Dermis microvascular lymphatic vessel endothelial cell (primary cell): ENCODE data around the gene SPATA3. TPM values are rescaled to one million over a fixed set of nuclear protein-coding genes. Genes with fewer than 3 reads are reported as not detected.

Experiments used
- DNase-seq, 2 donors: peaks; one replicate each; pipeline versions ENCODE4 v3.0.0 to v3.0.0-alpha.2; 2010; ENCODE audit warnings: low read depth in 2 of 2
- total RNA-seq: library from RNA; depleted of rRNA; stranded (reverse); fragments of >200 nt; gene quantifications from 2 replicates; pipeline ENCODE4 v1.2.1, GENCODE V29; 2014

Gene SPATA3
- not detected in 2 replicates for total RNA-seq

DNA sequence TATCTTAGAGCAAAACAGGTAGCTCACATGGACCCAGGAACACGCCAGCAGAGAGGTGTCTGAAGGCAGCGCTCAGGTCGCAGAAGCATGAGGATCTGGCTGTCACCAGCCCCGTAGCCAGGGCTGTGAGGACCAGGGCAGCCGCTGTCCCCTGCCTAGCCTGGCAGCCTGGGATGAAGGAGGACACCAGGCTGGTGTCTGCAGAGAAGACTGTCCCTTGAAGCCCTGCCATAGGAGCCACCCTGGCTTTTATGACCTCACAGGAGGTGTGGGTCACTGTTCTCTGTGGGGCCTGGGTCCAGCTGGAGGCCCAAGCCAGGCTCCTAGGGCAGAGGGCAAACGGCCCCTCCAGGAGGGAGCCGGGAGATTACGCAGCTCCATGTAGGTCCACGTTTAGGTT, at the start of gene SPATA3:
Gene SPATA3, plus strand, starts transcription at position 301 of the 400 bp plus-strand sequence. CDS start 113 bp downstream, outside the sequence.
- no peak for DNase-seq

DNA sequence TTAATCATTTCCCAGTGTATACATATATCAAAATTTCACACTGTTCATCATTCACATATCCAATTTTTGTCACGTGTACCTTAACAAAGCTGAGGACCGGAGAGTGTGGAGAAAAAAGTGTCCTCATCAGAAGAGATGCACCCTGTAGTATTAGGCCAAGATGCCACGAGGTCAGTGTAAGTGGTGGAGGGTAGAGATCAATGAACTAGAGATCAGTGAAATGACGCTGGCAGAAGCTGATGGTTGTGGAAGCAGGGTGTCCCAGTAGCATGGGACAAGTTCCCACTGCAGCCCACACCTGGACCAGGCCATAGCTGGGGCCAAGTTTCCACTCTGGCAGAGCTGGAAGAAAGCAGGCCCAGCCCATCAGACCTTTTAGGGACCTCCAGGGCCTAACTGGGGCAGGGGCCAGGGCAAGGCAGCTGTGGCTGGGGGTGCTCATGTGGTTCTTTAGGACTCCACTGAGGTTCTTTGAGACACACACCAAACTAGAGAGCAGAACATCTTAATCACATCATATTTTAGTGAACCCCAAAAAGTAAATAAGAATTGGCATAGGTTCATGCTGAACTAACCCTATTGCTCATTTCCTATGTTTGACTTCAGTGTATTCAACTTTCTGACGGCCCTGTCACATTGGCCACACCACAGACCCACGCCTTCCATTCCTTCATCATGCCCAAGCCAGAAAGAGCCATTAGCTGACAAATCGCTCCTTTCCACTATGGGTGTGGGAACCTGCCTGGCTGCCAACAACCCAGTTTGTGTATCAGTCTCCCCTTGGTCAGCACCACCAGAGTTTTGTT, 49.3 kb upstream of the SPATA3 start:
- no peak for DNase-seq

DNA sequence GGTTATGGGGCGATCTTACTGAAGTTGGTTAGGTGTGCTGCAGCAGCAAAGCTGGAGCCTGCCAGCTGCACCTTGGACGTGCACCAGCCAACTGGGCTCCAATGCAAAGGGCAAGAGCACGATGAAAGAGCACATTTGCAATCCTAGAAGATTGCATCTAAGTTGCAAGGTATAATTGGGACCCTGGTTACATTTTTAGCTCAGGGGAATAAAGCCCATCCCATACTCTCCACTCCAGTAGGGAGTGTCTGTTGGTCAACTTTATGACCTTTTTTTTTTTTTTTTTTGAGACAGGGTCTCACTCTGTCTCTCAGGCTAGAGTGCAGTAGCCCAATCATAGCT, 48.7 kb upstream of the SPATA3 start:
- DNase-seq = no peak

DNA sequence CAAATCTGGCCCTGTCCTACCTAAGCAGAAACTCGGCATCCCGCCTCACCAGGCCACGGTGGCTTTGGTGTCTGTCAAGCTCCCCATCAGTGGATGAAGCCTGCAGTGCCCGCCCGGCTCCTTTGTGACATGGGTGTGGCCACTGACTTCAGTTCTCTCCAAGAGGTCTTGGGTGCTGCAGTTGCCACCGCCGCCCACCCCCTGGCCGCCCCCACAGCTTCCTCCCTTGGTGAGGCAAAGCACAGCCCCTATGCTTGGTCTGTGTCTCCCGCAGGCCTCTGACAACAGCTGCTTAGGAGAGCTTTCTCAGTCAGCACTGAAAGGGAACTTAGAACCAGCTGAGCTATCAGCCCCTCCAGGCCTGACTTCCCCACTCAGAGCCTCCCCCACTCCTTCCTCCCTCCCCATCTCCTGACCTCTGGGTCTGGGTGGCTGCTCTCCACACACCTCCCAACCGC, 48.0 kb upstream of the SPATA3 start:
- DNase-seq = no peak

DNA sequence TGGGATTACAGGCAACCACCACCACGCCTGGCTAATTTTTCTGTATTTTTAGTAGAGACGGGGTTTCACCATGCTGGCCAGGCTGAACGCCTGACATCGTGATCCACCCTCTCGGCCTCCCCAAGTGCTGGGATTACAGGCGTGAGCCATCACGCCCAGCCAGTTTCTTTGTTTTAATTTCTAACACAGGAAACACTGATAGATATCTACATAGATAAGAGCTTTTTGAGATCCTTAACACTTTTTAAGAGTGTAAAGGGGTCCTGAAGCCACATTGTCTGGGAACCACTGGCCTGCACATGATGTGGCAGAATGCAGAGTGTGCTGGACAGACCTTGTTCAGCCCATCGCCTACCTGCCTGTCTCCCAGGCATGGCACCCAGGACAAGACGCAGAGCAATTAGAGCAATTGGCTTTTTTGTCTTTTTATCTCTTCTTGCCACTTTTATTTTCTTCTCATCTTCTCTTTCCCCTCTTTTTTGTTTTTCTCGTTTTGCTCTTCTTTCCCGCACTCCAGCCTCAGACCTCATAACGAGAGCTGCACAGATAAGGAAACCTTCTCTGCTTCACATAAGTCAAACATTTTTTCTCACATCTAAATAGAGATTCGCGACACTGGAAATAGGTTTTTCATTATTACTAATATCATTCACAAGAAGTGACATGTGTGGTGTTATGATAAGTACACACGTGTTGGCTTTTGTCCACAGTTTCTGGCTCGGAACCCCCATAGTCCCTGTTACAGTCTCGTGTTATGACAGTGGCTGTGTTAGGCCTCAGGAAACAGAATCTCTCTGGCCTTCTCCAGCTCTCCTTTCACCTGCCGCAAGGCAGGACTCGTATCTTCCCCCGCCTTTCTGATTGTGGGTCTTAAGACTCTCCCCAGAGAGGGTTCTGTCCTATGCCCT, 45.7 kb upstream of the SPATA3 start:
- no peak for DNase-seq

DNA sequence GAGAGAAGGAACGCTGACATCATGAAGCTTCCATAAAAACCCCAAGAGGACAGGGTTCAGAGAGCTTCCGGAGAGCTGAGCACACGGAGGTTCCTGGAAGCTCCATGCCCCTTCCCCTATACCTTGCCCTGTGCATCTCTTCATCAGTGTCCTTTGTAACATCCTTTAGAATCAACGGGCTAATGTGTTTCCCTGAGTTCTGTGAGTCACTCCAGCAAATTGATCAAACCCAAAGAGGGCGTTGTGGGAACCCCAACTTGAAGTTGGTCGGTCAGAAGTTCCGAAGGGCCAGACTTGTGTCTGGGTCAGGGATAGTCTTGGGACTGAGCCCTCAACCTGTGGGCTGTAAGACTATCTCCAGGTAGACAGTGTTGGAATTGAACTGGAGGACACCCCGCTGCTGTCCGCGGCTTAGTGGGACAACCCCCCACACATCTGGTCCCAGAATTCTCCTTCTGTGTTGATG, 45.0 kb upstream of the SPATA3 start:
- no peak for DNase-seq

DNA sequence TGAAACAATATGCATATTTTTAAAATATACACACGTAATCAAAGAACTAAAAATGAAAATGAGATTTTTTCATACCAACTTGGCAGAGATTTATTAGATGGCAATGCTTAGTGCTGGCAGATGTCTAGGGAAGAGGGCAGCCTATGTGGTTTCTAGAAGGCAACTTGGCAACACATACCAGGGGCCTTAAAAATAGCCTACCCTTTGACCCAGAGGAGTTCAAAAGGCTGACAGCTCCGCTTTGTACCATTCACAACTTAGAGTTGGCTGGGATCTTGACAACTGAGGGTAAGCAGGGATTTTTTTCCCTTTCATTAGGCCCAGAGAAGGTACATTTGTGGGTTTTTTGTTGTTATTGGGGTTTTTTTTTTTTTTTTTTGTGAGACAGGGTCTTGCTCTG, 44.5 kb upstream of the SPATA3 start:
- DNase-seq = no peak

DNA sequence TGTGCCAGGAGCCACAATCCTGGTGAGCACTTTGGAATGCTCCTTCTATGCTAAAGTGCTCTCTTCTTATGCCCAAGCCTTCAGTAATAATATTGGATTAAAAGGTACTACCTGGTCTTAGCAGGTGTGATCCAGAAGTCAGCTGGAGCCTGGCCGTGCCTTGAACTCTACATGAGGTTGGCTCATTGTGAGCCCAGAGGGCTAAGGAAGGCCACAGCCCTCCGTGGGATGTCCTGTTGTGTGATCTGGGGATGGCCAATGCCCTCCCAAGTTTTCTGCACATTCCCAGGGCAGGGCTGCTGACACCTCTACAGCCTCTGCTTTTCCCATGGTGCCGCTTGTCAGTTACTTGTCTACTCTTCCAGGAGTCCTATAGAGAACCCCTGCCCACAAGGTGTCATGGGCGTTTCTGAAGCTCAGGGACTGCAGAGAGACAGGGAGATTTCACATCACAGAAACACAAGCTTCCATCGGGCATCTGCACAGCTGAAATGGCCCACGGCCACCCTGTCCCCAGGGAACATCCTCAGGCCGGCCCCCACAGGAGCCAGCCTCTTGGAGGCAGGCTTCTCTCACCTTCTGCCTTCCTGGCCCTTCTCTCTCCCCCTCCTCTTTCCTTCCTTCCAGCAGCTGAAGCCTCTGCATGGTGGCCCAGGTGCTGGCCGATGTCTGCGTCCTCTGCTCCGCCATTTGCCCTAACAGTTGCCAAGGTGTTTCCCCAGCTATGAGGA, 43.5 kb upstream of the SPATA3 start:
- no peak for DNase-seq

DNA sequence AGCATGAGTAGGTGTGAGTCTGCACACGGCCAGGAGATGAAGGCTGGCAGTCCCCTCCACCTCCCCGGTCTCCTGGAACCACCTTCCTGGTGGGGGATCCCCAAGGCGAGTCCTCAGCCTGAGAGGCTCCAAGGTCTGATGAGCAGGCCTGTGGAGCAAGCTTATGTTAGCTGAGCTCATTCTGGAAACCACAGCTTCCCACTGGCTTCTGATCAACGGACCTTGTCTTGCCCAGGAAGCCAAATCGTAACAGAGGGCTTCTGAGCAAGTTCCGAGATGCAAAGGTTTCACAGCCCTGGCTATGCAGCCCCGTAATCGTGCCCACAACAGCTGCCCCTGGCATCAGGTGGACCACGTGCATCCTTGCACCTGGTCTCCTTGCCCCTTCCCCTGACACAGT, 42.1 kb upstream of the SPATA3 start:
- DNase-seq = no peak

DNA sequence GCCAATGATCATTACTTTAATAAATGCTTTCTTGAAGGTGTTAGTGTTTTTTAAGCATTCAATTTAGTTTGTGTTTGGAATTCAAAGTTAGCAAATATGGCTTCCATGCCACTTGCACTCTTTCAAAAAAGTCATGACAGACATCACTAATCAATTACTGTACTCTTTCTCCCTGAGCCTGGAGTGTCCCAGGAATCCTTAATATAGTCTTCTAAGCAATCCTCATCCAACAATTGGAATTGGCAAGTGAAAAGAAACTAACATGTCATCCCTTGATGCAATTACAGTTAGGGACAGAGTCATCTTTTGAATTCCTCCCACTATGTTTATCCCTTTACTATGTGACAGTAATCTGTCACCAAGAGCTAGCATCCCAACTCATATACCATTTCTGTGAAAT, 41.2 kb upstream of the SPATA3 start:
- no peak for DNase-seq

DNA sequence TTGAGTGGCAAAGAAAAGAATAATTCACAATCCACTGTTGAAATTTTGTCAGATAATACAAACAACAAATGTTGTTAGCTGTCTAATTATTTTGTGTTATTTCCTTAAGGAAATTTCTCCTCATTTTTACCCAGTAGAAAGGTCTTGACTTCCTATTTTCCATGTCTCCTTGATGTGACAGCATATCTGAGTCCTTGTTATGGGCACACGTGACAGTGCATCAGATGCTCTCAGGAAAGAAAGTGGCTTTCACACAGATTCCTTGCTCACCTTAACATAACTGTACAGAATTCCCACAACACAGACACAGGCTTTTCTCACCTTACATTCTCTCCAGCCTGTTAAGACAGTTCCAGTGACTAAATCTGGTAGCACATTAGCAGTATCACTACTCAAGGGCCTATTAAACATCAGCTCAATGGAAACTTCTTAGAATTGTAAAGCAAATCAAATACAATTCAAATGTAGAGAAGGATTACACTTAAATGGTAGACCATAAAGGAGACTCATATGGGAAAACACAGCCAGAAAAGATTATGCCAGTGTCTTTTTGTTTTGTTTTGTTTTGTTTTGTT, 40.7 kb upstream of the SPATA3 start:
- no peak for DNase-seq

DNA sequence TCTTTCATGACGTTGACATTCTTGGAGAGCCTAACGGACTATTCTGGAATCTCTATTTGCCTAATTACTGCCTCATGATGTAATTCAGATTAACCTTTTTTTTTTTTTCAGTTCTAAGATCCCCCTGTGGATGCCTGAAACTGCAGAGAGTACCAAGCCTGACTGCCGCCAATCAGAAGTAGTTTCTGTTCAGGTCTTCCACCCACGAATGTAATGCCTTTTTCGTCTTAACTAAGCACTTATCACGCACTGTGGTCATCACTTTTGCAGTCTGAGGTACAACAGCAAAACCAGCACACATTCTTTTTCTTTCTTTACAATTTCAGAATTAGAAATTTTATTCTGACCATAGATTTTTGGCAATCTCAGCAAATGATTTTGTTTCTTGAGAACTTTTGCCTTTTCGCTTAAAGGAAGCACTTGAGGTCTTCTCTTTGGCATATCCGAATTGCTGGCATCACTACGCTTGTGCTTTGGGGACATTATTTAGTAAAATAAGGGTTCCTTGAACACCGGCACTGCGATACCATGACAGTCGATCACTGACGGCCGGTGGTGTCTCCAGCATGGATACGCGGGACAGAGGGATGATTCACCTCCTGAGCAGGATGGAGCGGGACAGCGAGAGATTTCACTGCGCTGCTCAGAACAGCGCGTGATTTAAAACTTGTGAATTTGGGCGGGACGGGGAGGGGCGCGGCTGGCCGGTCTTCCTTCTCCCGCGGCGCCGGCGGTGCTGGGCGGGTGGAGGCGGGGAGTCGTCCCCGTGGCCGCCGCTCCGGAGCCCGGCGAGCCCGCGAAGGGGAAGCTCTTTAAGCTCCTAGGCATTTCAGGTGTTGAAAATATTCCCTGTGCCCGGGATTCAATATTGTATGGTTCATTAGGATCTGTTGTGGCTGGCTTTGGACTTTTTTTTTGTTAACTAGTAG, 38.8 kb upstream of the SPATA3 start:
- peak in 1 of 2 donors; percentile 14 for DNase-seq

DNA sequence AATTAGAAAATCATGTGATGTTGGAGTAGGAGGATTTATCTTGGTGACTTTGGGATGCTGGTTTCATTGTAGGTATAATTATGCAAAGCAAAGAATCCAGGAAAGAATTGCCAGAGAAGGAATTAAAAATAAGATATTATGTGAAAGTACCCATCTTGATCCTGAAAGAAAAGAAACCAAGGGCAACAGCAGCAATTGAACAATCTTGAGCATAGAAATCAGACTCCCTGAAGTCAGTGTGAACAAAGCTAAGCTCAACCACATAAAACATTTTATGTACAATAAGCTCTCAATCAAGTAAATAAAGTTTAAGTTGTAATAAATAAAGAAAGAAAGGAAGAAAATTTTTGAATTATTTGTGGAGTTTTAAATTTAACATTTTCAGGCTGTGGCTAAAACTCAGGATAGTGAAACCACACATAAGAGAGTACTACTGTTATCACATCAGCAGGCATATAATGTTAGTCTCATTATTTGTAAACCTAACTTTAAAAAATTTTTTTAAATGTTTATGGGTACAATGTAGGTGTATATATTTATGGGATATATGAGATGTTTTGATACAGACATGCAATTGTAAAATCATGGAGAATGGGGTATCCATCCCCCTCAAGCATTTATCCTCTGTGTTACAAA, 38.0 kb upstream of the SPATA3 start:
- no peak for DNase-seq

DNA sequence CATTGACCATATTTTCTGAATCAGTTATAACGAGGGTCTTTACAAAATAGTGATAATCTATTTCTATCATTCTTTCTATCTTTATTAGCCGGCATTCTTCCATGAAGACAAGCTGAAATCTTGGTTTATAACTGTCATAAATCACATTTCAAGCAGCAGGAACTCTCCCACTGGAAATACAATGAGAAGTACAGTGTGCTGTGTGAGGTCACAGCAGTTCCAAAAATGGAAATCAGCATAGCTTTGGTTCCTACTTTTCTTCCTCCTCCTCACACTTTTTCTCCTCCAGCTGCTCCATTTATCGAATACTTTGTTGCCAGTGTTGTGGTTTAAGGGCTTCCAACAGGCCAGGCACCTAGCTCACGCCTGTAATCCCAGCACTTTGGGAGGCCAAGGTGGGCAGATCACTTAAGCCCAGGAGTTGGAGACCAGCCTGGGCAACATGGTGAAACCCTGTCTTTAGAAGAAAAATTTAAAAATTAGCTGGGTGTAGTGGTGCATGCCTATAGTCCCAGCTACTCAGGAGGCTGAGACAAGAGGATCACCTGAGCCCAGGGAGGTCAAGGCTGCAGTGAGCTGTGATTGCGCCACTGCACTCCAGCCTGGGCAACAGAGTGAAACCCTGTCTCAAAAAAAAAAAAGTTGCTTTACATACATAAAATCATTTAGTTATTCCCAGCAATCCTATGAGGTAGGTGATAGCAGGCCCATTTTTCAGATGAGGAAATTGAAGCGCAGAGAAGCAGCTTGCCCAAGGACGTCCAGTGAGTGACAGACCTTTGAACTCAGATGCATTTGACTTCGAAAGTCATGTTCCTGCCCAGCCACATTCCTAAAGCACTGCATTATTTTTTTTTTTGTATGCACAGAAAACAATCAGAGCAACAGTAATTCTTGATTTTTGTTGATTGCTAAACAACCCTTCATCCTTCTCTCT, 36.8 kb upstream of the SPATA3 start:
- no peak for DNase-seq

DNA sequence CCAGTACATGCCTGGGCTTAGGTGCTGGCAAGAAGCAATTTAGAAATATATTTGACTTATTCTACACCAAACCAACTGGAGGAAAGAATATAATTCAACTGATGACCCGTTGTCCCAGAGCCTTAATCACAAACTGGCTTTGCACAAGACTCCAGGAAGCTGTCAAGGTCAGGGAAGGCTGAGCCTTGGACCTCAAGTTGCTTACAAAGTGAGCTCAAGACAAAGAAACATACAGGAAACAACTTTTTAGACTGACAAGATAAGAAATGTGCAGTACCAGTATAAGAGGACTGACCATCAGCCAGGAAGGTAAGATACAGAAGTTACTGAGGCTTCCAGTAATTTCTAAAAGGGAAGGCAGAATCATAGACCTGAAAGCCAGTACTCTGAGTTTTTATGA, 35.9 kb upstream of the SPATA3 start:
- DNase-seq = no peak

DNA sequence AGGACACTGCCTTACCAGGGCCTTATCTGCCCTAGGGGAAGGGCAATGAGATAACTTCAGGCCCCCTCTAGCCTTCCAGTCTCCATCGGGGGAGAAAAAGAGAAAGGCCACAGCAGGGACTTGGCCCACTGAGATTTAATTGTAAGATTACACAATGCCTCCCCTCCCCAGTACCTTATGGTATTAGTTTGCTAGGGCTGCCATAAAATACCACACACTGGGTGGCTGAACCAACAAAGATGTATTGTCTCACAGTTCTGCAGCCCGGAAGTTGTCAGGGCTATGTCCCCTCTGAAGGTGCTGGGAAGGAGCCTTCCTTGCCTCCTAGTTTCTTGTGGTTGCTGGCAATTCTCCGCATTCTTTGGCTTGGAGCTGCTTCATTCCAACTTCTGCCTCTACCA, 34.8 kb upstream of the SPATA3 start:
- DNase-seq = no peak

DNA sequence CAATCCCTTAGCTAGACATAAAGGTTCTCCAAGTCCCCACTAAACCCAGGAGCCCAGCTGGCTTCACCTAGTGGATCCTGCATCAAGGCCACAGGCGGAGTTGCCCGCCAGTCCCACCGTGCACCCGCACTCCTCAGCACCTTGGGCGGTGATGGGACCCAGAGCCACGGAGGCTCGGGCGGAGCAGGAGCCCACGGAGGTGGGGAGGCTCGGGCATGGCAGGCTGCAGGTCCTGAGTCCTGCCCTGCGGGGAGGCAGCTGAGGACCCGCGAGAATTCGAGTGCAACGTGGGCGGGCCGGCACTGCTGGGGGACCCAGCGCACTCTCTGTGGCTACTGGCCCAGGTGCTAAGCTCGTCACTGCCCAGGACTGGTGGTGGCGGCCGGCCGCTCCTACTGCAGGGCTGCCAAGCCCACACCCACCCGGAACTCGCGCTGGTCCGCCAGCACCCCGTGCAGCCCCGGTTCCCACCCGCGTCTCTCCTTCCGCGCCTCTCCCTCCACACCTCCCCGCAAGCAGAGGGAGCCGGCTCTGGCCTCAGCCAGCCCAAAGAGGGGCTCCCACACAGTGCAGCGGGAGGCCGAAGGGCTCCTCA, 31.7 kb upstream of the SPATA3 start:
- DNase-seq = no peak

DNA sequence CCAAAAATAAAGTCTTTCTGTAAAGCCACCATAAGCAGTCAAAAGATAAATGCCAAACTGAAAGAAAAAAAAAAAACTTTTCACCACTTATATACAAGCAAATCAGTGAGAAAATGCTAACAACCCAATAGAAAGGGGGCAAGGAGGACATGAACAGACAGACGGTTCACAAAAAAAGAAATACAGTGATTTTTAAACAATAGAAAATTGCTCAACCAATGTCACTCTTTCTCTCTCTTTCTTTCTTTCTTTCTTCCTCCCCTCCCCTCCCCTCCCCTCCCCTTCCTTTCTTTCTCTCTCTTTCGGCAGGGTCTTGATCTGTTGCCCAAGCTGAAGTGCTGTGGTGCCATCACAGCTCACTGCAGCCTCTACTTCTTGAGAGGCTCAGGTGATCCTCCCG, 28.8 kb upstream of the SPATA3 start:
- no peak for DNase-seq
